Liver (tissue), 2 donors: ENCODE data around the gene SUCLG2.

Experiments used
- JUND ChIP-seq, 2 donors: IDR thresholded peaks; 2 replicates each; pipeline ENCODE4 v1.6.1; 2016; ENCODE audit warnings: antibody characterized with exemption in 2 of 2
- MAX ChIP-seq: IDR thresholded peaks from 2 replicates; pipeline ENCODE4 v1.6.1; 2016; ENCODE audit warnings: antibody characterized with exemption
- TAF1 ChIP-seq: conservative IDR thresholded peaks from 2 replicates; pipeline ENCODE4 v1.6.1; 2016; ENCODE audit warnings: antibody characterized with exemption, mild to moderate bottlenecking
- donor health status: healthy.

DNA sequence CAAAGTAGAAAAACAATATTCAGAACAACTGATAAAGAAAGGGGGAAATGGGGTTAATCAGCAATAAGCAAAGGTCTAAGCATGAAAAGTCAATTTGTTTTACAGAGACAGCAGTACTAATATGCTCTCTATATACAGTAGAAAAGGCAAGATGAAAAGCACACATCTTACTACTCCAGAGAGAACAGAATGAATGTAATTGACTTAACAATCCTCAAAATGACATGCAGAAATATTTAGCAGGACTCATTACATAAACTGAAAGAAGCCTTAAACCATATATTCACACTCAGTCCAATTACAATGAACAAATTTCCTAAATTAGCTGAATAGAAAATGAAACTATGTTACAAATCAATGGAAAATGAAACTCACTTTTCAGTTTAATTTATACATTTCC lies 319.8 kb downstream of the SUCLG2 start:
- TF ChIP-seq TAF1 (no peak), MAX (no peak), JUND (IDR thresholded peaks at IDR 0.05) (no peak)
